Thyroid gland (tissue), 4 donors: ENCODE measurements around the gene GPR78.

ENCODE experiments used
- CTCF ChIP-seq, 6 experiments: fragments of 200-600 bp in 3 of 6; fragments of 450-650 bp in 3 of 6; sonication (generic) in 3 of 6; IDR thresholded peaks; one replicate each; pipeline ENCODE4 v1.5.1; 2016 to 2019; ENCODE audit warnings: antibody characterized with exemption in 6 of 6, mild to moderate bottlenecking in 2 of 6, inconsistent platforms in 1 of 6, moderate library complexity in 1 of 6
- POLR2A ChIP-seq, 2 donors: fragments of 450-650 bp; IDR thresholded peaks; one replicate each; pipeline ENCODE4 v1.6.1; 2017; ENCODE audit warnings: antibody characterized with exemption in 2 of 2, mild to moderate bottlenecking in 2 of 2, moderate library complexity in 1 of 2

- no peak for TF ChIP-seq CTCF (IDR thresholded peaks at IDR 0.05)
- TF ChIP-seq POLR2A (IDR thresholded peaks at IDR 0.05) = no peak
Observed at GRCh38 chr4:8549352-8549931, 30.8 kb upstream of the GPR78 start.
